Keratinocyte (primary cell): ENCODE results near the gene ADGRB3. TPM values are rescaled to one million over a fixed set of nuclear protein-coding genes. Genes with fewer than 3 reads are reported as not detected.

ENCODE experiments used
- DNase-seq: peaks from one replicate; pipeline ENCODE4 v3.0.0-alpha.2; 2011; ENCODE audit warnings: low read depth, missing footprints, low spot score
- FAIRE-seq: peaks from 2 replicates; lab custom pipeline; 2011; peaks lifted over from hg19 to GRCh38; lab: Jason Lieb, UNC
- H2AFZ ChIP-seq: 2 replicates; pipeline ENCODE4 v1.6.0; 2012; ENCODE audit warnings: low read length, control low read depth, inconsistent platforms; ENCODE audit not compliant: control insufficient read depth
- H3K27ac ChIP-seq: 2 replicates; pipeline ENCODE4 v1.5.1; 2011; ENCODE audit warnings: low read length; ENCODE audit not compliant: control insufficient read depth, insufficient read depth
- H3K27me3 ChIP-seq: 3 replicates; pipeline ENCODE4 v1.6.0; 2011; ENCODE audit warnings: low read length; ENCODE audit not compliant: control insufficient read depth, insufficient read depth; ENCODE audit errors: extremely low read depth
- H3K36me3 ChIP-seq, 2 experiments: 2 replicates in 1 of 2; 3 replicates in 1 of 2; pipeline ENCODE4 v1.5.1; 2011; ENCODE audit warnings: low read length in 2 of 2, mild to moderate bottlenecking in 1 of 2; ENCODE audit not compliant: control insufficient read depth in 2 of 2, insufficient read depth in 2 of 2; ENCODE audit errors: extremely low read depth in 1 of 2
- H3K4me1 ChIP-seq: 3 replicates; pipeline ENCODE4 v1.5.1; 2011; ENCODE audit warnings: low read length; ENCODE audit not compliant: control insufficient read depth, insufficient read depth; ENCODE audit errors: extremely low read depth
- H3K4me2 ChIP-seq: 3 replicates; pipeline ENCODE4 v1.6.0; 2011; ENCODE audit warnings: low read depth, low read length; ENCODE audit not compliant: control insufficient read depth, insufficient read depth; ENCODE audit errors: extremely low read depth
- H3K4me3 ChIP-seq, 3 experiments: fragments of 200-600 bp in 1 of 3; sonication (generic) in 1 of 3; 2 replicates in 2 of 3; 3 replicates in 1 of 3; pipeline ENCODE4 v1.5.1; 2011 to 2016; ENCODE audit warnings: low read length in 3 of 3, mild to moderate bottlenecking in 3 of 3, control low read depth in 2 of 3, inconsistent platforms in 1 of 3, low read depth in 1 of 3, mixed read lengths in 1 of 3, mixed run types in 1 of 3, moderate library complexity in 1 of 3; ENCODE audit not compliant: control insufficient read depth in 2 of 3, insufficient read depth in 2 of 3; ENCODE audit errors: extremely low read depth in 1 of 3
- H3K79me2 ChIP-seq: 2 replicates; pipeline ENCODE4 v1.6.0; 2012; ENCODE audit warnings: low read length; ENCODE audit not compliant: control insufficient read depth, insufficient read depth
- H3K9ac ChIP-seq: 3 replicates; pipeline ENCODE4 v1.6.0; 2011; ENCODE audit warnings: low read length; ENCODE audit not compliant: control insufficient read depth, insufficient read depth; ENCODE audit errors: extremely low read depth
- H3K9me1 ChIP-seq: 3 replicates; pipeline ENCODE4 v1.6.0; 2011; ENCODE audit warnings: low read length; ENCODE audit not compliant: control insufficient read depth, insufficient read depth; ENCODE audit errors: extremely low read depth
- H3K9me3 ChIP-seq: 2 replicates; pipeline ENCODE4 v1.5.1; 2012; ENCODE audit warnings: low read depth, low read length; ENCODE audit not compliant: control insufficient read depth
- H4K20me1 ChIP-seq: 3 replicates; pipeline ENCODE4 v1.6.0; 2011; ENCODE audit warnings: low read length; ENCODE audit not compliant: control insufficient read depth, insufficient read depth; ENCODE audit errors: extremely low read depth
- EZH2 ChIP-seq: IDR thresholded peaks from one replicate; pipeline ENCODE4 v1.6.1; 2012; ENCODE audit warnings: inconsistent platforms, mild to moderate bottlenecking, low read length, moderate library complexity
- dilution Hi-C: fragments of 300-500 bp; cut with MboI; formaldehyde crosslinking; loops from one replicate; pipeline ENCODE4 v1.7.0; 2020; ENCODE audit warnings: low sequenced_read_pairs; ENCODE audit not compliant: extremely low pct_ligation_motif_present
- polyA plus RNA-seq, 5 experiments: library from polyadenylated mRNA; depleted of rRNA in 3 of 5; stranded (reverse) in 3 of 5; stranded (forward) in 1 of 5; unstranded in 1 of 5; fragments of >200 nt; gene quantifications; 1 replicate in 1 of 5; 2 replicates in 3 of 5; 3 replicates in 1 of 5; pipeline versions ENCODE4 v1.2.1 to v1.2.3, GENCODE V29; 2011 to 2012; ENCODE audit warnings: missing spikeins in 2 of 5, low read depth in 1 of 5, low replicate concordance in 1 of 5
- TF ChIP-seq, protein P1 (sequence below), 3 experiments: IDR thresholded peaks in 1 of 3; conservative IDR thresholded peaks in 1 of 3; optimal IDR thresholded peaks in 1 of 3; 2 replicates in 2 of 3; 3 replicates in 1 of 3; pipeline versions ENCODE3 to v1.5.1; 2011; ENCODE audit warnings: low read length in 3 of 3, mild to moderate bottlenecking in 3 of 3, moderate library complexity in 2 of 3, control low read depth in 1 of 3, inconsistent platforms in 1 of 3; ENCODE audit not compliant: insufficient read depth in 2 of 3; ENCODE audit errors: extremely low read depth in 1 of 3

ADGRB3 gene
- polyA plus RNA-seq, 1 donor (not counting 4 experiments of a cell fraction or from before 2014, with no cell fraction given), result not detected

DNA sequence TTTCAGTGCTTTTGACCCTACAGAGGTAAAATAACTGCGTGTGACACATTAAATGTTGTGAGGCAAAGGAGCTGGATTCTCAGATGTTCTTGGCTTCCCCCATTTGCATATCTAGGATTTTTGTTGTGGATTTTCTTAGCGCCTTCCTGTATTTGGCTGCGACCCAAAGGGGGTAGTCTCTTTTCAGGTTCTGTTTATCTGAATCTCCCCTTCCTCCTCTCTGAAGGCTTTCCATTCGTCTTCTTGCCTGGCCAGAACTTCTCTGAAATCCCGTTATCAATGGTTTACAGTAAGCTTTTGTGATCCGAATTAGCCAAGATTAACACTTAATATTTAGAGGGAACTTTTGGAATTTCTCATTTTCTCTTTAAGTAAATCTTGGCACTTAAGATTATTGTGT is 60.8 kb downstream of the ADGRB3 start:
- TF ChIP-seq, protein P1, sequence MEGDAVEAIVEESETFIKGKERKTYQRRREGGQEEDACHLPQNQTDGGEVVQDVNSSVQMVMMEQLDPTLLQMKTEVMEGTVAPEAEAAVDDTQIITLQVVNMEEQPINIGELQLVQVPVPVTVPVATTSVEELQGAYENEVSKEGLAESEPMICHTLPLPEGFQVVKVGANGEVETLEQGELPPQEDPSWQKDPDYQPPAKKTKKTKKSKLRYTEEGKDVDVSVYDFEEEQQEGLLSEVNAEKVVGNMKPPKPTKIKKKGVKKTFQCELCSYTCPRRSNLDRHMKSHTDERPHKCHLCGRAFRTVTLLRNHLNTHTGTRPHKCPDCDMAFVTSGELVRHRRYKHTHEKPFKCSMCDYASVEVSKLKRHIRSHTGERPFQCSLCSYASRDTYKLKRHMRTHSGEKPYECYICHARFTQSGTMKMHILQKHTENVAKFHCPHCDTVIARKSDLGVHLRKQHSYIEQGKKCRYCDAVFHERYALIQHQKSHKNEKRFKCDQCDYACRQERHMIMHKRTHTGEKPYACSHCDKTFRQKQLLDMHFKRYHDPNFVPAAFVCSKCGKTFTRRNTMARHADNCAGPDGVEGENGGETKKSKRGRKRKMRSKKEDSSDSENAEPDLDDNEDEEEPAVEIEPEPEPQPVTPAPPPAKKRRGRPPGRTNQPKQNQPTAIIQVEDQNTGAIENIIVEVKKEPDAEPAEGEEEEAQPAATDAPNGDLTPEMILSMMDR (optimal IDR thresholded peaks at IDR 0.05 in 1 of 3, IDR thresholded peaks at IDR 0.05 in 1 of 3, conservative IDR thresholded peaks at IDR 0.05 in 1 of 3; ENCODE audit: extremely low read depth in 1 of 3, insufficient read depth in 2 of 3, low read length in 3 of 3), result no peak
- TF ChIP-seq EZH2, result no peak
- Histone ChIP-seq H3K9me3 (no peaks in the 10 kb centered on the region), H3K27me3 (no peaks in the 10 kb centered on the region), H3K4me2 (no peak overlapping the region), H3K4me3 (no peak overlapping the region), H3K79me2 (no peaks in the 10 kb centered on the region), H4K20me1 (no peaks in the 10 kb centered on the region), H3K27ac (no peak overlapping the region), H3K9me1 (no peaks in the 10 kb centered on the region), H2AFZ (no peak overlapping the region), H3K36me3 (no peaks in the 10 kb centered on the region), H3K9ac (no peak overlapping the region), H3K4me1 (no peaks in the 10 kb centered on the region)
- DNase-seq, result no peak
- dilution Hi-C loops, result no loop called here
- no peak for FAIRE-seq

DNA sequence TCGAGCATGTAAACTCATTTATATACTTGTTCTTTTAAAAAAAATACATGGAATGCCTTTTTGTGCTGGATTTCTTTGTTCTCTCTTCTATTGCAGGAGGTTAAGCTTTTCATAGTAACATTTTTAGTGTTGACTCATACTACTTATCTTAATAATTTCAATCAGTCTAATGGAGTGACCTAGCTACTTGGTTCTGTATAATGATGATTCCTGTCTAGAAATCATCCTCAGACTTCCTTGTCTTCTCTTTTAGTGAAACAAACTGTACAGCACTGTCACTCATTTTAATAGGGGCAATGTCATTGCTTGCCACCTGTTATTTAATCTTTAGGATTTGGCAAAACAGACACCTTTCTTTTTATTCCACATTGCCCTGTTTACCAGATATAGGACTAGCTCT is 62.3 kb downstream of the ADGRB3 start:
- H3K27me3 ChIP-seq, result no peaks in the 10 kb centered on the region
- no peaks in the 10 kb centered on the region for H4K20me1 ChIP-seq
- DNase-seq, result no peak
- H3K9ac ChIP-seq, result no peak overlapping the region
- H3K4me1 ChIP-seq, result no peaks in the 10 kb centered on the region
- no peak overlapping the region for H3K27ac ChIP-seq
- H3K9me3 ChIP-seq, result no peaks in the 10 kb centered on the region
- no peaks in the 10 kb centered on the region for H3K9me1 ChIP-seq
- dilution Hi-C loops, result no loop called here
- FAIRE-seq, result no peak
- H3K36me3 ChIP-seq, result no peaks in the 10 kb centered on the region
- no peaks in the 10 kb centered on the region for H3K79me2 ChIP-seq
- no peak overlapping the region for H3K4me3 ChIP-seq
- no peak overlapping the region for H2AFZ ChIP-seq
- TF ChIP-seq EZH2, result no peak
- TF ChIP-seq, protein P1 (optimal IDR thresholded peaks at IDR 0.05 in 1 of 3, IDR thresholded peaks at IDR 0.05 in 1 of 3, conservative IDR thresholded peaks at IDR 0.05 in 1 of 3; ENCODE audit: extremely low read depth in 1 of 3, insufficient read depth in 2 of 3, low read length in 3 of 3), result no peak
- no peak overlapping the region for H3K4me2 ChIP-seq
